ENCODE measurements around the gene ZBTB9. TPM values are rescaled to one million over a fixed set of nuclear protein-coding genes. Genes with fewer than 3 reads are reported as not detected.

ZBTB9 gene
- total RNA-seq (2022; extraction: Qiagen RNA extraction; ENCODE audit: low read depth), result 11.6 to 12.5 TPM (median 11.7 TPM) in 5 replicates

GRCh38 chr6:33454009-33454946 is at the start of gene ZBTB9:
TSS of gene ZBTB9 (plus strand) at chr6:33454576. CDS start at chr6:33455101, 525 bp downstream.

GRCh38 chr6:33410711-33411631 is 43.4 kb upstream of the ZBTB9 start, which contains the start of gene PHF1:
TSS of gene PHF1 (plus strand) at chr6:33411014. CDS start at chr6:33412264, 1,250 bp downstream.

GRCh38 chr6:33417903-33418689 is 36.3 kb upstream of the ZBTB9 start, which contains the start of gene CUTA:
TSS of gene CUTA (minus strand) at chr6:33418107. CDS start at chr6:33418000, 107 bp downstream.

GRCh38 chr6:33419580-33420490 is 34.5 kb upstream of the ZBTB9 start, which contains the start of gene SYNGAP1:
TSS of gene SYNGAP1 (plus strand) at chr6:33420065. CDS start at chr6:33420265, 200 bp downstream.

Other genes starting within 250 kb of the ZBTB9 start
- 13.2 to 15.8 TPM (median 14.3 TPM) in 5 replicates for gene HSD17B8, start 249.9 kb upstream of the ZBTB9 start, total RNA-seq (2022; extraction: Qiagen RNA extraction; ENCODE audit: low read depth)
- 18.0 to 27.4 TPM (median 24.9 TPM) in 5 replicates for gene RING1, start 246.1 kb upstream of the ZBTB9 start, total RNA-seq (2022; extraction: Qiagen RNA extraction; ENCODE audit: low read depth)
- gene VPS52, start 182.7 kb upstream of the ZBTB9 start, total RNA-seq (2022; extraction: Qiagen RNA extraction; ENCODE audit: low read depth), result 14.6 to 18.9 TPM (median 17.0 TPM) in 5 replicates
- gene RPS18, start 182.5 kb upstream of the ZBTB9 start, total RNA-seq (2022; extraction: Qiagen RNA extraction; ENCODE audit: low read depth), result 2,487 to 2,796 TPM (median 2,684 TPM) in 5 replicates
- 0.38 to 0.72 TPM (median 0.55 TPM) in 5 replicates for gene B3GALT4, start 177.5 kb upstream of the ZBTB9 start, total RNA-seq (2022; extraction: Qiagen RNA extraction; ENCODE audit: low read depth)
- gene WDR46, start 165.3 kb upstream of the ZBTB9 start, total RNA-seq (2022; extraction: Qiagen RNA extraction; ENCODE audit: low read depth), result 54.6 to 65.6 TPM (median 56.1 TPM) in 5 replicates
- 103 to 126 TPM (median 110 TPM) in 5 replicates for gene PFDN6, start 165.0 kb upstream of the ZBTB9 start, total RNA-seq (2022; extraction: Qiagen RNA extraction; ENCODE audit: low read depth)
- 12.4 to 15.7 TPM (median 13.9 TPM) in 5 replicates for gene RGL2, start 155.6 kb upstream of the ZBTB9 start, total RNA-seq (2022; extraction: Qiagen RNA extraction; ENCODE audit: low read depth)
- 36.9 to 47.0 TPM (median 40.6 TPM) in 5 replicates for gene TAPBP, start 140.5 kb upstream of the ZBTB9 start, total RNA-seq (2022; extraction: Qiagen RNA extraction; ENCODE audit: low read depth)
- 2.5 to 4.2 TPM (median 3.8 TPM) in 5 replicates for gene ZBTB22, start 136.8 kb upstream of the ZBTB9 start, total RNA-seq (2022; extraction: Qiagen RNA extraction; ENCODE audit: low read depth)
- 36.0 to 45.0 TPM (median 38.2 TPM) in 5 replicates for gene DAXX, start 131.6 kb upstream of the ZBTB9 start, total RNA-seq (2022; extraction: Qiagen RNA extraction; ENCODE audit: low read depth)
- 40.9 to 46.6 TPM (median 43.1 TPM) in 5 replicates for gene KIFC1, start 62.8 kb upstream of the ZBTB9 start, total RNA-seq (2022; extraction: Qiagen RNA extraction; ENCODE audit: low read depth)
- 14.1 to 20.9 TPM (median 18.6 TPM) in 5 replicates for gene PHF1, start 43.6 kb upstream of the ZBTB9 start, total RNA-seq (2022; extraction: Qiagen RNA extraction; ENCODE audit: low read depth)
- 172 to 231 TPM (median 211 TPM) in 5 replicates for gene CUTA, start 36.5 kb upstream of the ZBTB9 start, total RNA-seq (2022; extraction: Qiagen RNA extraction; ENCODE audit: low read depth)
- 3.9 to 6.9 TPM (median 4.9 TPM) in 5 replicates for gene SYNGAP1, start 34.5 kb upstream of the ZBTB9 start, total RNA-seq (2022; extraction: Qiagen RNA extraction; ENCODE audit: low read depth)
- gene BAK1, start 125.7 kb downstream of the ZBTB9 start, total RNA-seq (2022; extraction: Qiagen RNA extraction; ENCODE audit: low read depth), result 32.0 to 39.3 TPM (median 38.0 TPM) in 5 replicates
- gene ITPR3, start 166.7 kb downstream of the ZBTB9 start, total RNA-seq (2022; extraction: Qiagen RNA extraction; ENCODE audit: low read depth), result 32.8 to 46.5 TPM (median 37.0 TPM) in 5 replicates